ENCODE results near the gene PRMT2. TPM values are rescaled to one million over a fixed set of nuclear protein-coding genes. Genes with fewer than 3 reads are reported as not detected.

Gene PRMT2
- 96.6 TPM for total RNA-seq

- Histone ChIP-seq H3K27me3 (ENCODE audit: control insufficient read depth in 3 of 3, insufficient read depth in 3 of 3, low read length in 3 of 3) (no peaks in the 10 kb centered on the region), H3K4me1 (ENCODE audit: control insufficient read depth in 3 of 3, insufficient read depth in 3 of 3, low read length in 3 of 3) (peaks cover 14 to 30% (median 23%) of the 10 kb centered on the region in 3 donors), H3K9me3 (ENCODE audit: control insufficient read depth in 3 of 3, low read length in 3 of 3) (no peaks in the 10 kb centered on the region)
Observed at GRCh38 chr21:46635324-46636180, at the start of gene PRMT2. Gene PRMT2 (plus strand): TSS chr21:46635674. CDS start chr21:46636952, 1,278 bp downstream.

GRCh38 chr21:46594276-46594675 lies 41.2 kb upstream of the PRMT2 start:
- Histone ChIP-seq H3K9me3 (ENCODE audit: control insufficient read depth in 3 of 3, low read length in 3 of 3) (peaks cover 0 to 2% (median 0%) of the 10 kb centered on the region in 3 donors), H3K4me3 (ENCODE audit: low read length in 3 of 3) (no peak overlapping the region), H3K36me3 (ENCODE audit: control insufficient read depth in 3 of 3, insufficient read depth in 3 of 3, low read length in 3 of 3) (no peaks in the 10 kb centered on the region)

More at GRCh38 chr21:46635324-46636180, at the start of gene PRMT2:
- Histone ChIP-seq H3K27ac (ENCODE audit: low read depth, low read length) (peak within 1 kb of the TSS; percentile 97), H3K36me3 (ENCODE audit: control insufficient read depth in 3 of 3, insufficient read depth in 3 of 3, low read length in 3 of 3) (peaks cover 2 to 11% (median 3%) of the 10 kb centered on the region in 3 donors), H3K9ac (ENCODE audit: low read depth in 1 of 3, low read length in 3 of 3) (peak within 1 kb of the TSS; percentile 91 to 97 (median 92)), H3K4me3 (ENCODE audit: low read length in 3 of 3) (peak within 1 kb of the TSS; percentile 99 to 100 (median 100))

GRCh38 chr21:46596201-46596600 lies 39.3 kb upstream of the PRMT2 start:
- H3K27ac ChIP-seq (ENCODE audit: low read depth, low read length), result no peak overlapping the region
- H3K9me3 ChIP-seq (ENCODE audit: control insufficient read depth in 3 of 3, low read length in 3 of 3), result no peaks in the 10 kb centered on the region
- H3K27me3 ChIP-seq (ENCODE audit: control insufficient read depth in 3 of 3, insufficient read depth in 3 of 3, low read length in 3 of 3), result no peaks in the 10 kb centered on the region
- no peak overlapping the region for H3K9ac ChIP-seq (ENCODE audit: low read depth in 1 of 3, low read length in 3 of 3)
- no peak overlapping the region for H3K4me3 ChIP-seq (ENCODE audit: low read length in 3 of 3)
- H3K4me1 ChIP-seq (ENCODE audit: control insufficient read depth in 3 of 3, insufficient read depth in 3 of 3, low read length in 3 of 3), result peaks cover 0 to 12% (median 2%) of the 10 kb centered on the region in 3 donors
- H3K36me3 ChIP-seq (ENCODE audit: control insufficient read depth in 3 of 3, insufficient read depth in 3 of 3, low read length in 3 of 3), result no peaks in the 10 kb centered on the region

More at GRCh38 chr21:46594276-46594675, 41.2 kb upstream of the PRMT2 start:
- Histone ChIP-seq H3K27me3 (ENCODE audit: control insufficient read depth in 3 of 3, insufficient read depth in 3 of 3, low read length in 3 of 3) (no peaks in the 10 kb centered on the region), H3K9ac (ENCODE audit: low read depth in 1 of 3, low read length in 3 of 3) (no peak overlapping the region), H3K27ac (ENCODE audit: low read depth, low read length) (no peak overlapping the region), H3K4me1 (ENCODE audit: control insufficient read depth in 3 of 3, insufficient read depth in 3 of 3, low read length in 3 of 3) (peaks cover 0 to 7% (median 2%) of the 10 kb centered on the region in 3 donors)

GRCh38 chr21:46597031-46597430 lies 38.4 kb upstream of the PRMT2 start:
- Histone ChIP-seq H3K27ac (ENCODE audit: low read depth, low read length) (no peak overlapping the region), H3K27me3 (ENCODE audit: control insufficient read depth in 3 of 3, insufficient read depth in 3 of 3, low read length in 3 of 3) (no peaks in the 10 kb centered on the region), H3K9me3 (ENCODE audit: control insufficient read depth in 3 of 3, low read length in 3 of 3) (no peaks in the 10 kb centered on the region), H3K4me3 (ENCODE audit: low read length in 3 of 3) (no peak overlapping the region), H3K4me1 (ENCODE audit: control insufficient read depth in 3 of 3, insufficient read depth in 3 of 3, low read length in 3 of 3) (peaks cover 0 to 12% (median 2%) of the 10 kb centered on the region in 3 donors), H3K9ac (ENCODE audit: low read depth in 1 of 3, low read length in 3 of 3) (no peak overlapping the region), H3K36me3 (ENCODE audit: control insufficient read depth in 3 of 3, insufficient read depth in 3 of 3, low read length in 3 of 3) (no peaks in the 10 kb centered on the region)

GRCh38 chr21:46597896-46598343 lies 37.6 kb upstream of the PRMT2 start:
- Histone ChIP-seq H3K27me3 (ENCODE audit: control insufficient read depth in 3 of 3, insufficient read depth in 3 of 3, low read length in 3 of 3) (no peaks in the 10 kb centered on the region), H3K4me3 (ENCODE audit: low read length in 3 of 3) (no peak overlapping the region), H3K36me3 (ENCODE audit: control insufficient read depth in 3 of 3, insufficient read depth in 3 of 3, low read length in 3 of 3) (no peaks in the 10 kb centered on the region), H3K9me3 (ENCODE audit: control insufficient read depth in 3 of 3, low read length in 3 of 3) (no peaks in the 10 kb centered on the region), H3K4me1 (ENCODE audit: control insufficient read depth in 3 of 3, insufficient read depth in 3 of 3, low read length in 3 of 3) (peaks cover 0 to 12% (median 2%) of the 10 kb centered on the region in 3 donors), H3K9ac (ENCODE audit: low read depth in 1 of 3, low read length in 3 of 3) (no peak overlapping the region), H3K27ac (ENCODE audit: low read depth, low read length) (no peak overlapping the region)

GRCh38 chr21:46598581-46599572 lies 36.6 kb upstream of the PRMT2 start:
- H3K4me3 ChIP-seq (ENCODE audit: low read length in 3 of 3), result no peak overlapping the region
- no peaks in the 10 kb centered on the region for H3K27me3 ChIP-seq (ENCODE audit: control insufficient read depth in 3 of 3, insufficient read depth in 3 of 3, low read length in 3 of 3)
- peaks cover 0 to 12% (median 2%) of the 10 kb centered on the region in 3 donors for H3K4me1 ChIP-seq (ENCODE audit: control insufficient read depth in 3 of 3, insufficient read depth in 3 of 3, low read length in 3 of 3)
- H3K9me3 ChIP-seq (ENCODE audit: control insufficient read depth in 3 of 3, low read length in 3 of 3), result no peaks in the 10 kb centered on the region
- no peak overlapping the region for H3K9ac ChIP-seq (ENCODE audit: low read depth in 1 of 3, low read length in 3 of 3)
- no peaks in the 10 kb centered on the region for H3K36me3 ChIP-seq (ENCODE audit: control insufficient read depth in 3 of 3, insufficient read depth in 3 of 3, low read length in 3 of 3)
- no peak overlapping the region for H3K27ac ChIP-seq (ENCODE audit: low read depth, low read length)

- peaks cover 0 to 12% (median 2%) of the 10 kb centered on the region in 3 donors for H3K4me1 ChIP-seq (ENCODE audit: control insufficient read depth in 3 of 3, insufficient read depth in 3 of 3, low read length in 3 of 3)
- no peak overlapping the region for H3K4me3 ChIP-seq (ENCODE audit: low read length in 3 of 3)
- no peaks in the 10 kb centered on the region for H3K36me3 ChIP-seq (ENCODE audit: control insufficient read depth in 3 of 3, insufficient read depth in 3 of 3, low read length in 3 of 3)
- H3K9me3 ChIP-seq (ENCODE audit: control insufficient read depth in 3 of 3, low read length in 3 of 3), result no peaks in the 10 kb centered on the region
- no peak overlapping the region for H3K27ac ChIP-seq (ENCODE audit: low read depth, low read length)
- no peak overlapping the region for H3K9ac ChIP-seq (ENCODE audit: low read depth in 1 of 3, low read length in 3 of 3)
- no peaks in the 10 kb centered on the region for H3K27me3 ChIP-seq (ENCODE audit: control insufficient read depth in 3 of 3, insufficient read depth in 3 of 3, low read length in 3 of 3)
Observed at GRCh38 chr21:46600305-46600704, 35.2 kb upstream of the PRMT2 start.

GRCh38 chr21:46600978-46601377 lies 34.5 kb upstream of the PRMT2 start:
- H3K9ac ChIP-seq (ENCODE audit: low read depth in 1 of 3, low read length in 3 of 3), result no peak overlapping the region
- peaks cover 1 to 12% (median 2%) of the 10 kb centered on the region in 3 donors for H3K4me1 ChIP-seq (ENCODE audit: control insufficient read depth in 3 of 3, insufficient read depth in 3 of 3, low read length in 3 of 3)
- no peaks in the 10 kb centered on the region for H3K9me3 ChIP-seq (ENCODE audit: control insufficient read depth in 3 of 3, low read length in 3 of 3)
- H3K27ac ChIP-seq (ENCODE audit: low read depth, low read length), result no peak overlapping the region
- no peaks in the 10 kb centered on the region for H3K36me3 ChIP-seq (ENCODE audit: control insufficient read depth in 3 of 3, insufficient read depth in 3 of 3, low read length in 3 of 3)
- H3K27me3 ChIP-seq (ENCODE audit: control insufficient read depth in 3 of 3, insufficient read depth in 3 of 3, low read length in 3 of 3), result peaks cover 0 to under 1% (median 0%) of the 10 kb centered on the region in 3 donors
- H3K4me3 ChIP-seq (ENCODE audit: low read length in 3 of 3), result no peak overlapping the region

- peaks cover 2 to 12% (median 2%) of the 10 kb centered on the region in 3 donors for H3K4me1 ChIP-seq (ENCODE audit: control insufficient read depth in 3 of 3, insufficient read depth in 3 of 3, low read length in 3 of 3)
- H3K9me3 ChIP-seq (ENCODE audit: control insufficient read depth in 3 of 3, low read length in 3 of 3), result no peaks in the 10 kb centered on the region
- no peak overlapping the region for H3K9ac ChIP-seq (ENCODE audit: low read depth in 1 of 3, low read length in 3 of 3)
- no peaks in the 10 kb centered on the region for H3K36me3 ChIP-seq (ENCODE audit: control insufficient read depth in 3 of 3, insufficient read depth in 3 of 3, low read length in 3 of 3)
- H3K4me3 ChIP-seq (ENCODE audit: low read length in 3 of 3), result no peak overlapping the region
- H3K27ac ChIP-seq (ENCODE audit: low read depth, low read length), result no peak overlapping the region
- H3K27me3 ChIP-seq (ENCODE audit: control insufficient read depth in 3 of 3, insufficient read depth in 3 of 3, low read length in 3 of 3), result peaks cover 0 to 8% (median 0%) of the 10 kb centered on the region in 3 donors
Observed at GRCh38 chr21:46603228-46603627, 32.2 kb upstream of the PRMT2 start.

Data from skeletal muscle tissue (tissue), 4 donors.